ENCODE measurements around the gene GGA2.
"Not testable (repeated sequence)": the region's sequence is repeated elsewhere in the genome, so short reads cannot be mapped to it uniquely, and the experiment has no call there.

GGA2 gene

GRCh38 chr16:23464196-23464595, 46.1 kb downstream of the GGA2 start:
- no peak for DNase-seq

- not testable (repeated sequence) for DNase-seq
Measured at GRCh38 chr16:23462994-23463393, 47.3 kb downstream of the GGA2 start.

GRCh38 chr16:23453338-23454052, 56.8 kb downstream of the GGA2 start:
- no peak for DNase-seq

- peak; percentile 6 for DNase-seq
Measured at GRCh38 chr16:23452572-23453337, 57.5 kb downstream of the GGA2 start, which contains the start of gene COG7. Gene COG7, minus strand, starts transcription at chr16:23453189. Its CDS starts 195 bp downstream, at chr16:23452994.

GRCh38 chr16:23452221-23452571, 58.1 kb downstream of the GGA2 start:
- no peak for DNase-seq

GRCh38 chr16:23448392-23448791, 61.9 kb downstream of the GGA2 start:
- DNase-seq = no peak

- DNase-seq = not testable (repeated sequence)
Measured at GRCh38 chr16:23437542-23437941, 72.8 kb downstream of the GGA2 start.

- no peak for DNase-seq
Measured at GRCh38 chr16:23436951-23437350, 73.3 kb downstream of the GGA2 start.

GRCh38 chr16:23435500-23435899, 74.8 kb downstream of the GGA2 start:
- DNase-seq = peak; percentile 7

GRCh38 chr16:23434380-23434779, 75.9 kb downstream of the GGA2 start:
- DNase-seq = peak; percentile 56

- no peak for DNase-seq
Measured at GRCh38 chr16:23433261-23433920, 76.9 kb downstream of the GGA2 start.

GRCh38 chr16:23432176-23433128, 77.8 kb downstream of the GGA2 start:
- DNase-seq = no peak

- no peak for DNase-seq
Measured at GRCh38 chr16:23428351-23428750, 81.9 kb downstream of the GGA2 start.

GRCh38 chr16:23424292-23424958, 85.9 kb downstream of the GGA2 start:
- DNase-seq = no peak

GRCh38 chr16:23423496-23424049, 86.7 kb downstream of the GGA2 start:
- peak; percentile 39 for DNase-seq

- DNase-seq = no peak
Measured at GRCh38 chr16:23420011-23420410, 90.3 kb downstream of the GGA2 start.

GRCh38 chr16:23416816-23417215, 93.5 kb downstream of the GGA2 start:
- DNase-seq = no peak

GRCh38 chr16:23414731-23415130, 95.6 kb downstream of the GGA2 start:
- no peak for DNase-seq
